Tibial nerve (tissue), 3 donors: ENCODE data around the gene ZSCAN2.

Experiments used
- POLR2A ChIP-seq, 2 donors: fragments of 450-650 bp; IDR thresholded peaks; one replicate each; pipeline ENCODE4 v1.6.1; 2017; ENCODE audit warnings: antibody characterized with exemption in 2 of 2, mild to moderate bottlenecking in 2 of 2, moderate library complexity in 2 of 2
- TF ChIP-seq, protein P1 (sequence below), 5 experiments: fragments of 200-600 bp in 3 of 5; fragments of 450-650 bp in 2 of 5; sonication (generic) in 3 of 5; IDR thresholded peaks; one replicate each; pipeline ENCODE4 v1.5.1; 2016 to 2019; ENCODE audit warnings: antibody characterized with exemption in 5 of 5, mild to moderate bottlenecking in 3 of 5, moderate library complexity in 2 of 5

DNA sequence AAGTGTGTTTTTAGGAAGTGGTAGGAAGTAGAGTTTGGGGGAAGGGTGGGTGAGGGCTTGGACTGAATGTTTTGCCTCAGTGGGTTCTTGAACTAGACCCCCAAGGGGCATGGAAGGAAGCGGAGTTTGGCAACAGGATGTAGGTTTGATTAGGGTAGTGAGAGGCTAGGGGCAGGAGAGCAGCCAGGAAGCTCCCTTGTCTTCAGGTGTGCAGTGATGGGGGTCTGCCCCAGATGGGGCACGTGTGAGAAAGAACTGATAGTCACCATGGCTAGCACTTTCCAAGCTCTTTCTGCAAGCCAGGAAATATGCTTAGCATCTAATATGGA is 4.7 kb downstream of the ZSCAN2 start:
- TF ChIP-seq, protein P1, sequence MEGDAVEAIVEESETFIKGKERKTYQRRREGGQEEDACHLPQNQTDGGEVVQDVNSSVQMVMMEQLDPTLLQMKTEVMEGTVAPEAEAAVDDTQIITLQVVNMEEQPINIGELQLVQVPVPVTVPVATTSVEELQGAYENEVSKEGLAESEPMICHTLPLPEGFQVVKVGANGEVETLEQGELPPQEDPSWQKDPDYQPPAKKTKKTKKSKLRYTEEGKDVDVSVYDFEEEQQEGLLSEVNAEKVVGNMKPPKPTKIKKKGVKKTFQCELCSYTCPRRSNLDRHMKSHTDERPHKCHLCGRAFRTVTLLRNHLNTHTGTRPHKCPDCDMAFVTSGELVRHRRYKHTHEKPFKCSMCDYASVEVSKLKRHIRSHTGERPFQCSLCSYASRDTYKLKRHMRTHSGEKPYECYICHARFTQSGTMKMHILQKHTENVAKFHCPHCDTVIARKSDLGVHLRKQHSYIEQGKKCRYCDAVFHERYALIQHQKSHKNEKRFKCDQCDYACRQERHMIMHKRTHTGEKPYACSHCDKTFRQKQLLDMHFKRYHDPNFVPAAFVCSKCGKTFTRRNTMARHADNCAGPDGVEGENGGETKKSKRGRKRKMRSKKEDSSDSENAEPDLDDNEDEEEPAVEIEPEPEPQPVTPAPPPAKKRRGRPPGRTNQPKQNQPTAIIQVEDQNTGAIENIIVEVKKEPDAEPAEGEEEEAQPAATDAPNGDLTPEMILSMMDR (IDR thresholded peaks at IDR 0.05), result no peak
- TF ChIP-seq POLR2A (IDR thresholded peaks at IDR 0.05), result no peak
